Neural cell (in vitro differentiated cells): ENCODE results near the gene SMAD5. TPM values are rescaled to one million over a fixed set of nuclear protein-coding genes. Genes with fewer than 3 reads are reported as not detected.

Source experiments
- H2AFZ ChIP-seq: fragments of 200-600, 300-800 bp; sonication (generic), shearing (Covaris generic); 2 replicates; pipeline ENCODE4 v1.6.0; 2014; ENCODE audit warnings: low read depth, mild to moderate bottlenecking, antibody characterized with exemption, low read length, moderate library complexity
- H3F3A ChIP-seq: fragments of 200-600 bp; shearing (Covaris generic); 2 replicates; pipeline ENCODE4 v1.6.1; 2016; ENCODE audit warnings: mild to moderate bottlenecking, moderate library complexity, mixed read lengths, antibody characterized with exemption, low read length; ENCODE audit not compliant: insufficient read depth, poor library complexity, severe bottlenecking
- H3K27ac ChIP-seq: fragments of 200-600, 300-800 bp; sonication (generic), shearing (Covaris generic); 2 replicates; pipeline ENCODE4 v1.5.1; 2014; ENCODE audit warnings: mild to moderate bottlenecking, low read length, moderate library complexity
- H3K27me3 ChIP-seq: fragments of 300-800, 200-600 bp; sonication (generic), shearing (Covaris generic); 2 replicates; pipeline ENCODE4 v1.6.0; 2014; ENCODE audit warnings: mild to moderate bottlenecking, low read depth, low read length, moderate library complexity; ENCODE audit not compliant: insufficient read depth
- H3K36me3 ChIP-seq: fragments of 300-800, 200-600 bp; sonication (generic), shearing (Covaris generic); 2 replicates; pipeline ENCODE4 v1.5.1; 2014; ENCODE audit warnings: mild to moderate bottlenecking, antibody characterized with exemption, low read length, moderate library complexity; ENCODE audit not compliant: insufficient read depth
- H3K4me2 ChIP-seq: fragments of 300-800, 200-600 bp; sonication (generic), shearing (Covaris generic); 2 replicates; pipeline ENCODE4 v1.6.0; 2014; ENCODE audit warnings: mild to moderate bottlenecking, low read length
- H3K4me3 ChIP-seq: fragments of 300-800, 200-600 bp; sonication (generic), shearing (Covaris generic); 2 replicates; pipeline ENCODE4 v1.5.1; 2014; ENCODE audit warnings: mild to moderate bottlenecking, low read length, moderate library complexity
- H3K79me2 ChIP-seq: fragments of 200-600 bp; shearing (Covaris generic); replicated peaks from 2 replicates; pipeline ENCODE4 v1.6.0; 2014; ENCODE audit warnings: mild to moderate bottlenecking, low read length, moderate library complexity; ENCODE audit not compliant: insufficient read depth
- H3K9ac ChIP-seq: fragments of 300-800, 200-600 bp; sonication (generic), shearing (Covaris generic); 2 replicates; pipeline ENCODE4 v1.6.1; 2016; ENCODE audit warnings: mild to moderate bottlenecking, low read length, mixed read lengths
- H3K9me2 ChIP-seq: fragments of 200-600 bp; shearing (Covaris generic); 2 replicates; pipeline ENCODE4 v1.6.1; 2016; ENCODE audit warnings: mild to moderate bottlenecking, low read length, mixed read lengths; ENCODE audit not compliant: insufficient read depth
- H3K9me3 ChIP-seq: fragments of 200-600, 300-800 bp; sonication (generic), shearing (Covaris generic); 2 replicates; pipeline ENCODE4 v1.6.1; 2016; ENCODE audit warnings: mild to moderate bottlenecking, mixed run types, low read length, moderate library complexity, mixed read lengths
- H4K20me1 ChIP-seq: fragments of 200-600 bp; shearing (Covaris generic); 2 replicates; pipeline ENCODE4 v1.6.1; 2016; ENCODE audit warnings: mild to moderate bottlenecking, mixed run types; ENCODE audit not compliant: insufficient read depth
- EP300 ChIP-seq: fragments of 450-650 bp; conservative IDR thresholded peaks from 2 replicates; pipeline ENCODE4 v1.6.1; 2014; ENCODE audit warnings: antibody characterized with exemption, mild to moderate bottlenecking, moderate library complexity; ENCODE audit not compliant: poor library complexity, severe bottlenecking
- EZH2 ChIP-seq: fragments of 200-600, 300-800 bp; shearing (Covaris generic), sonication (generic); IDR thresholded peaks from 2 replicates; pipeline ENCODE4 v1.6.1; 2014; ENCODE audit warnings: antibody characterized with exemption, low read length, borderline replicate concordance, mild to moderate bottlenecking; ENCODE audit not compliant: insufficient read depth, poor library complexity, severe bottlenecking
- MXI1 ChIP-seq: fragments of 450-650 bp; conservative IDR thresholded peaks from 2 replicates; pipeline ENCODE4 v1.6.1; 2014; ENCODE audit warnings: antibody characterized with exemption, mild to moderate bottlenecking; ENCODE audit not compliant: poor library complexity, severe bottlenecking
- POLR2AphosphoS5 ChIP-seq: IDR thresholded peaks from 2 replicates; pipeline ENCODE4 v1.6.1; 2012
- RAD21 ChIP-seq: fragments of 450-650 bp; conservative IDR thresholded peaks from 2 replicates; pipeline ENCODE4 v1.6.1; 2014; ENCODE audit warnings: antibody characterized with exemption, mild to moderate bottlenecking, moderate library complexity
- SMC3 ChIP-seq: fragments of 450-650 bp; conservative IDR thresholded peaks from 2 replicates; pipeline ENCODE4 v1.6.1; 2014; ENCODE audit warnings: antibody characterized with exemption, mild to moderate bottlenecking, moderate library complexity; ENCODE audit not compliant: poor library complexity
- TAF1 ChIP-seq: IDR thresholded peaks from 2 replicates; pipeline ENCODE4 v1.6.1; 2012; ENCODE audit warnings: low read depth
- polyA plus RNA-seq: library from polyadenylated mRNA; depleted of rRNA; stranded (reverse); fragments of >200 nt; gene quantifications from 2 replicates; pipeline ENCODE4 v1.2.3, GENCODE V29; 2014
- TF ChIP-seq, protein P1 (sequence below): IDR thresholded peaks from 2 replicates; pipeline ENCODE4 v1.6.1; 2012; ENCODE audit warnings: borderline replicate concordance
- TF ChIP-seq, protein P2 (sequence below): fragments of 450-650 bp; IDR thresholded peaks from 2 replicates; pipeline ENCODE4 v1.5.1; 2014; ENCODE audit warnings: antibody characterized with exemption, mild to moderate bottlenecking, moderate library complexity; ENCODE audit not compliant: poor library complexity, severe bottlenecking

SMAD5 gene
- polyA plus RNA-seq, 1 donor from 2014 or later, result 26.3 TPM

DNA sequence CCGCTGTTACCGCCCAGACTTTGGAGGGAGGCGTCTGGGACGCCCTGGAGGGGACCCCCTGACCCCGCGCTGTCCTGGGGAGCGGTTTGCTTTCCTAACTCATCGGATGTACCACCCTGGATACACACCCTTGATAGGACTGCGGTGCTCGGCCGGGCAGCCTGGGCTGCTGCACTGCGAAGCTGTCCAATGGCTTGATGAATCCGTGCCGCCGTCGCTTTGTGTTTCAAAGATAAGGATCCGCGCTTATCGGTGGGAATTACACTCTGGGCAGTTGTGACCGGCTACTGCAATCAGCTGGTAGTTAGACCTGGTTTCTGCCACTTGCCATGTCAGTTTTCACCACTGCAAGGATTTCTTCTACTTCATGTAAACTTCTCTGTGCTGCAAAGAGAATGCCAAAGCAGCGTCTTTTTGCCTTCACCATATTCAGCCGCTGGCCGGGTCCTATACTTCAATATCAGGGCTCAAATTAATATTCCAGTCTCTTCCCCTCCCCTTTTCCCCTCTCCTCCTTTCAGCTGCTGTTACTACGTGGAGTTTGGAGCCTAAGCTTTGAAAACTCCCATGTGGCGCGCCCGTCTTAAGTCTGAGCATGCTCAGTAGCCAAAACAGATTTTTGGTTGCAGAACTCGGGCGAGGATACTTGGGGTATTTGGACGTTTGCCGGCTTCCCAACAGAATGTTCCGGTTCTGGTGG is 727 bp downstream of the SMAD5 start:
- Histone ChIP-seq H3K36me3 (no peaks in the 10 kb centered on the region), H3K9me2 (no peaks in the 10 kb centered on the region), H4K20me1 (peaks cover 1% of the 10 kb centered on the region), H3K79me2 (peaks cover 44% of the 10 kb centered on the region), H3K4me3 (peak overlapping the region; percentile 89), H3F3A (peaks cover 9% of the 10 kb centered on the region), H3K9me3 (no peaks in the 10 kb centered on the region), H2AFZ (peak overlapping the region; percentile 82), H3K27ac (peak overlapping the region; percentile 87), H3K4me2 (peak overlapping the region; percentile 87), H3K9ac (peak overlapping the region; percentile 86), H3K27me3 (no peaks in the 10 kb centered on the region)
- TF ChIP-seq, protein P1, sequence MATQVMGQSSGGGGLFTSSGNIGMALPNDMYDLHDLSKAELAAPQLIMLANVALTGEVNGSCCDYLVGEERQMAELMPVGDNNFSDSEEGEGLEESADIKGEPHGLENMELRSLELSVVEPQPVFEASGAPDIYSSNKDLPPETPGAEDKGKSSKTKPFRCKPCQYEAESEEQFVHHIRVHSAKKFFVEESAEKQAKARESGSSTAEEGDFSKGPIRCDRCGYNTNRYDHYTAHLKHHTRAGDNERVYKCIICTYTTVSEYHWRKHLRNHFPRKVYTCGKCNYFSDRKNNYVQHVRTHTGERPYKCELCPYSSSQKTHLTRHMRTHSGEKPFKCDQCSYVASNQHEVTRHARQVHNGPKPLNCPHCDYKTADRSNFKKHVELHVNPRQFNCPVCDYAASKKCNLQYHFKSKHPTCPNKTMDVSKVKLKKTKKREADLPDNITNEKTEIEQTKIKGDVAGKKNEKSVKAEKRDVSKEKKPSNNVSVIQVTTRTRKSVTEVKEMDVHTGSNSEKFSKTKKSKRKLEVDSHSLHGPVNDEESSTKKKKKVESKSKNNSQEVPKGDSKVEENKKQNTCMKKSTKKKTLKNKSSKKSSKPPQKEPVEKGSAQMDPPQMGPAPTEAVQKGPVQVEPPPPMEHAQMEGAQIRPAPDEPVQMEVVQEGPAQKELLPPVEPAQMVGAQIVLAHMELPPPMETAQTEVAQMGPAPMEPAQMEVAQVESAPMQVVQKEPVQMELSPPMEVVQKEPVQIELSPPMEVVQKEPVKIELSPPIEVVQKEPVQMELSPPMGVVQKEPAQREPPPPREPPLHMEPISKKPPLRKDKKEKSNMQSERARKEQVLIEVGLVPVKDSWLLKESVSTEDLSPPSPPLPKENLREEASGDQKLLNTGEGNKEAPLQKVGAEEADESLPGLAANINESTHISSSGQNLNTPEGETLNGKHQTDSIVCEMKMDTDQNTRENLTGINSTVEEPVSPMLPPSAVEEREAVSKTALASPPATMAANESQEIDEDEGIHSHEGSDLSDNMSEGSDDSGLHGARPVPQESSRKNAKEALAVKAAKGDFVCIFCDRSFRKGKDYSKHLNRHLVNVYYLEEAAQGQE, result peak; percentile 7
- no peak for TF ChIP-seq RAD21
- TF ChIP-seq TAF1, result no peak
- TF ChIP-seq EZH2, result no peak
- TF ChIP-seq MXI1, result peak; percentile 47
- TF ChIP-seq, protein P2, sequence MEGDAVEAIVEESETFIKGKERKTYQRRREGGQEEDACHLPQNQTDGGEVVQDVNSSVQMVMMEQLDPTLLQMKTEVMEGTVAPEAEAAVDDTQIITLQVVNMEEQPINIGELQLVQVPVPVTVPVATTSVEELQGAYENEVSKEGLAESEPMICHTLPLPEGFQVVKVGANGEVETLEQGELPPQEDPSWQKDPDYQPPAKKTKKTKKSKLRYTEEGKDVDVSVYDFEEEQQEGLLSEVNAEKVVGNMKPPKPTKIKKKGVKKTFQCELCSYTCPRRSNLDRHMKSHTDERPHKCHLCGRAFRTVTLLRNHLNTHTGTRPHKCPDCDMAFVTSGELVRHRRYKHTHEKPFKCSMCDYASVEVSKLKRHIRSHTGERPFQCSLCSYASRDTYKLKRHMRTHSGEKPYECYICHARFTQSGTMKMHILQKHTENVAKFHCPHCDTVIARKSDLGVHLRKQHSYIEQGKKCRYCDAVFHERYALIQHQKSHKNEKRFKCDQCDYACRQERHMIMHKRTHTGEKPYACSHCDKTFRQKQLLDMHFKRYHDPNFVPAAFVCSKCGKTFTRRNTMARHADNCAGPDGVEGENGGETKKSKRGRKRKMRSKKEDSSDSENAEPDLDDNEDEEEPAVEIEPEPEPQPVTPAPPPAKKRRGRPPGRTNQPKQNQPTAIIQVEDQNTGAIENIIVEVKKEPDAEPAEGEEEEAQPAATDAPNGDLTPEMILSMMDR, result no peak
- no peak for TF ChIP-seq EP300
- no peak for TF ChIP-seq SMC3
- no peak for TF ChIP-seq POLR2AphosphoS5

DNA sequence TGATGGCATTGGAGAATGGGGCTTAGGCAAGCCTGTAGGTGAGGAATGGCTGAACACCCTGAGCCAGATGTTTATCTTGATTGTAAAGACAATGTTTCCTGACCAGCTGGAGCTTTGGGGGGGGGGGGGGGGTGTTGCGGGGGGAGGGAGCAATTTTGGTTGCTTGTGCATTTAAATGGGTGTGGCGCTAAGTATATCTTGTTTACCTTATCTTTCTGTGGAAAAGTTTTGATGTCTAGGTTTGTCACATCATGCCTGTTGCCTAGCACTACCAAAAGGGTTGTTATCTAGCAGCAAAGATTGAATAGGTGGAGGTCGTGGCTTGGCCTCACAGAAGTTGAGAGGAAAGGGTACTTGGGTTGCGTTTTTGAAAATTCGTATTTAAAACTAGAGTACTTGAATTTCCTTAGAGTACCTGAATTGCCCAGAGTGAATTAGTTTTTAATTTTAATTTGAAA is 1.3 kb downstream of the SMAD5 start:
- Histone ChIP-seq H3K27me3 (no peaks in the 10 kb centered on the region), H3K4me2 (peak overlapping the region; percentile 87), H3K79me2 (peaks cover 50% of the 10 kb centered on the region), H3F3A (peaks cover 9% of the 10 kb centered on the region), H3K4me3 (peak overlapping the region; percentile 89), H4K20me1 (peaks cover 4% of the 10 kb centered on the region), H3K9ac (peak overlapping the region; percentile 86), H2AFZ (no peak overlapping the region), H3K27ac (no peak overlapping the region), H3K9me2 (no peaks in the 10 kb centered on the region), H3K9me3 (no peaks in the 10 kb centered on the region), H3K36me3 (no peaks in the 10 kb centered on the region)
- no peak for TF ChIP-seq MXI1
- TF ChIP-seq RAD21, result no peak
- TF ChIP-seq SMC3, result no peak
- TF ChIP-seq, protein P2, result no peak
- TF ChIP-seq EP300, result no peak
- TF ChIP-seq, protein P1, result no peak
- no peak for TF ChIP-seq EZH2
- no peak for TF ChIP-seq TAF1
- TF ChIP-seq POLR2AphosphoS5, result no peak
